ENCODE measurements around the gene USP21.

The USP21 gene

GRCh38 chr1:161199506-161200139, 40.3 kb downstream of the USP21 start:
- Mint-ChIP-seq H3K36me3 (ENCODE audit: low read depth) (peaks cover 11% of the 10 kb centered on the region), H3K27me3 (no peaks in the 10 kb centered on the region), H3K27ac (peak overlapping the region; percentile 89), H3K4me3 (peak overlapping the region; percentile 63), H3K9me3 (no peaks in the 10 kb centered on the region), H3K4me1 (peaks cover 56% of the 10 kb centered on the region)
- ATAC-seq (no peak), DNase-seq (no peak)

- Mint-ChIP-seq H3K27ac (peak overlapping the region; percentile 89), H3K4me1 (peaks cover 54% of the 10 kb centered on the region)
- ATAC-seq, result no peak
Measured at GRCh38 chr1:161200421-161200991, 41.2 kb downstream of the USP21 start.

GRCh38 chr1:161200992-161201835, 41.9 kb downstream of the USP21 start:
- ATAC-seq (no peak), DNase-seq (no peak)
- Mint-ChIP-seq H3K9me3 (no peaks in the 10 kb centered on the region), H3K4me1 (peaks cover 54% of the 10 kb centered on the region), H3K4me3 (peak overlapping the region; percentile 91), H3K27ac (peak overlapping the region; percentile 89), H3K36me3 (ENCODE audit: low read depth) (peaks cover 22% of the 10 kb centered on the region), H3K27me3 (no peaks in the 10 kb centered on the region)

More at GRCh38 chr1:161200421-161200991, 41.2 kb downstream of the USP21 start:
- Mint-ChIP-seq H3K9me3 (no peaks in the 10 kb centered on the region), H3K36me3 (ENCODE audit: low read depth) (peaks cover 18% of the 10 kb centered on the region), H3K27me3 (no peaks in the 10 kb centered on the region), H3K4me3 (peak overlapping the region; percentile 63)
- DNase-seq, result no peak

GRCh38 chr1:161201836-161202712, 42.8 kb downstream of the USP21 start, which contains the start of gene NDUFS2:
Gene NDUFS2 (plus strand): TSS chr1:161202367. CDS start chr1:161202386, 19 bp downstream.
- Mint-ChIP-seq H3K9me3 (no peaks in the 10 kb centered on the region), H3K4me3 (peak within 1 kb of the TSS; percentile 91), H3K27me3 (no peaks in the 10 kb centered on the region), H3K36me3 (ENCODE audit: low read depth) (peaks cover 26% of the 10 kb centered on the region), H3K4me1 (peaks cover 60% of the 10 kb centered on the region), H3K27ac (peak within 1 kb of the TSS; percentile 89)
- peak; percentile 93 for DNase-seq
- ATAC-seq, result peak; percentile 98

- DNase-seq (no peak), ATAC-seq (no peak)
- peaks cover 46% of the 10 kb centered on the region for H3K36me3 Mint-ChIP-seq (ENCODE audit: low read depth)
- H3K27ac Mint-ChIP-seq, result no peak overlapping the region
- peaks cover 51% of the 10 kb centered on the region for H3K4me1 Mint-ChIP-seq
- no peaks in the 10 kb centered on the region for H3K9me3 Mint-ChIP-seq
- H3K27me3 Mint-ChIP-seq, result no peaks in the 10 kb centered on the region
- H3K4me3 Mint-ChIP-seq, result no peak overlapping the region
Measured at GRCh38 chr1:161206411-161207140, 47.3 kb downstream of the USP21 start.

GRCh38 chr1:161207173-161207572, 47.9 kb downstream of the USP21 start:
- no peaks in the 10 kb centered on the region for H3K9me3 Mint-ChIP-seq
- no peak overlapping the region for H3K27ac Mint-ChIP-seq

GRCh38 chr1:161209790-161210409, 50.6 kb downstream of the USP21 start:
- H3K27me3 Mint-ChIP-seq, result no peaks in the 10 kb centered on the region
- peaks cover 33% of the 10 kb centered on the region for H3K4me1 Mint-ChIP-seq
- peak overlapping the region; percentile 80 for H3K27ac Mint-ChIP-seq
- no peak overlapping the region for H3K4me3 Mint-ChIP-seq
- peak; percentile 79 for DNase-seq
- ATAC-seq, result peak; percentile 93
- no peaks in the 10 kb centered on the region for H3K9me3 Mint-ChIP-seq
- H3K36me3 Mint-ChIP-seq (ENCODE audit: low read depth), result peaks cover 60% of the 10 kb centered on the region

More at GRCh38 chr1:161207173-161207572, 47.9 kb downstream of the USP21 start:
- ATAC-seq, result no peak
- Mint-ChIP-seq H3K4me1 (peaks cover 49% of the 10 kb centered on the region), H3K36me3 (ENCODE audit: low read depth) (peaks cover 52% of the 10 kb centered on the region), H3K27me3 (no peaks in the 10 kb centered on the region), H3K4me3 (no peak overlapping the region)
- no peak for DNase-seq

- peaks cover 47% of the 10 kb centered on the region for H3K4me1 Mint-ChIP-seq
- no peaks in the 10 kb centered on the region for H3K9me3 Mint-ChIP-seq
- H3K27ac Mint-ChIP-seq, result peak overlapping the region; percentile 68
- H3K36me3 Mint-ChIP-seq (ENCODE audit: low read depth), result peaks cover 45% of the 10 kb centered on the region
- ATAC-seq (no peak), DNase-seq (no peak)
- H3K4me3 Mint-ChIP-seq, result no peak overlapping the region
- H3K27me3 Mint-ChIP-seq, result no peaks in the 10 kb centered on the region
Measured at GRCh38 chr1:161214369-161214768, 55.1 kb downstream of the USP21 start.

- ATAC-seq (no peak), DNase-seq (no peak)
- H3K4me1 Mint-ChIP-seq, result peaks cover 47% of the 10 kb centered on the region
- H3K4me3 Mint-ChIP-seq, result peak within 1 kb of the TSS; percentile 70
- H3K36me3 Mint-ChIP-seq (ENCODE audit: low read depth), result peaks cover 39% of the 10 kb centered on the region
- H3K27me3 Mint-ChIP-seq, result no peaks in the 10 kb centered on the region
- peak within 1 kb of the TSS; percentile 82 for H3K27ac Mint-ChIP-seq
- H3K9me3 Mint-ChIP-seq, result no peaks in the 10 kb centered on the region
Measured at GRCh38 chr1:161215076-161215475, 55.8 kb downstream of the USP21 start, which contains the start of gene FCER1G. Gene FCER1G (plus strand): TSS chr1:161215295. CDS start chr1:161215322, 27 bp downstream.
